Neural cell (in vitro differentiated cells): ENCODE data around the gene IGSF10. TPM values are rescaled to one million over a fixed set of nuclear protein-coding genes. Genes with fewer than 3 reads are reported as not detected.

Experiments used
- H2AFZ ChIP-seq: fragments of 200-600, 300-800 bp; sonication (generic), shearing (Covaris generic); 2 replicates; pipeline ENCODE4 v1.6.0; 2014; ENCODE audit warnings: low read depth, mild to moderate bottlenecking, antibody characterized with exemption, low read length, moderate library complexity
- H3F3A ChIP-seq: fragments of 200-600 bp; shearing (Covaris generic); 2 replicates; pipeline ENCODE4 v1.6.1; 2016; ENCODE audit warnings: mild to moderate bottlenecking, moderate library complexity, mixed read lengths, antibody characterized with exemption, low read length; ENCODE audit not compliant: insufficient read depth, poor library complexity, severe bottlenecking
- H3K27ac ChIP-seq: fragments of 200-600, 300-800 bp; sonication (generic), shearing (Covaris generic); 2 replicates; pipeline ENCODE4 v1.5.1; 2014; ENCODE audit warnings: mild to moderate bottlenecking, low read length, moderate library complexity
- H3K27me3 ChIP-seq: fragments of 300-800, 200-600 bp; sonication (generic), shearing (Covaris generic); 2 replicates; pipeline ENCODE4 v1.6.0; 2014; ENCODE audit warnings: mild to moderate bottlenecking, low read depth, low read length, moderate library complexity; ENCODE audit not compliant: insufficient read depth
- H3K36me3 ChIP-seq: fragments of 300-800, 200-600 bp; sonication (generic), shearing (Covaris generic); 2 replicates; pipeline ENCODE4 v1.5.1; 2014; ENCODE audit warnings: mild to moderate bottlenecking, antibody characterized with exemption, low read length, moderate library complexity; ENCODE audit not compliant: insufficient read depth
- H3K4me2 ChIP-seq: fragments of 300-800, 200-600 bp; sonication (generic), shearing (Covaris generic); 2 replicates; pipeline ENCODE4 v1.6.0; 2014; ENCODE audit warnings: mild to moderate bottlenecking, low read length
- H3K4me3 ChIP-seq: fragments of 300-800, 200-600 bp; sonication (generic), shearing (Covaris generic); 2 replicates; pipeline ENCODE4 v1.5.1; 2014; ENCODE audit warnings: mild to moderate bottlenecking, low read length, moderate library complexity
- H3K79me2 ChIP-seq: fragments of 200-600 bp; shearing (Covaris generic); replicated peaks from 2 replicates; pipeline ENCODE4 v1.6.0; 2014; ENCODE audit warnings: mild to moderate bottlenecking, low read length, moderate library complexity; ENCODE audit not compliant: insufficient read depth
- H3K9ac ChIP-seq: fragments of 300-800, 200-600 bp; sonication (generic), shearing (Covaris generic); 2 replicates; pipeline ENCODE4 v1.6.1; 2016; ENCODE audit warnings: mild to moderate bottlenecking, low read length, mixed read lengths
- H3K9me2 ChIP-seq: fragments of 200-600 bp; shearing (Covaris generic); 2 replicates; pipeline ENCODE4 v1.6.1; 2016; ENCODE audit warnings: mild to moderate bottlenecking, low read length, mixed read lengths; ENCODE audit not compliant: insufficient read depth
- H3K9me3 ChIP-seq: fragments of 200-600, 300-800 bp; sonication (generic), shearing (Covaris generic); 2 replicates; pipeline ENCODE4 v1.6.1; 2016; ENCODE audit warnings: mild to moderate bottlenecking, mixed run types, low read length, moderate library complexity, mixed read lengths
- H4K20me1 ChIP-seq: fragments of 200-600 bp; shearing (Covaris generic); 2 replicates; pipeline ENCODE4 v1.6.1; 2016; ENCODE audit warnings: mild to moderate bottlenecking, mixed run types; ENCODE audit not compliant: insufficient read depth
- CTCF ChIP-seq: fragments of 450-650 bp; IDR thresholded peaks from 2 replicates; pipeline ENCODE4 v1.5.1; 2014; ENCODE audit warnings: antibody characterized with exemption, mild to moderate bottlenecking, moderate library complexity; ENCODE audit not compliant: poor library complexity, severe bottlenecking
- EP300 ChIP-seq: fragments of 450-650 bp; conservative IDR thresholded peaks from 2 replicates; pipeline ENCODE4 v1.6.1; 2014; ENCODE audit warnings: antibody characterized with exemption, mild to moderate bottlenecking, moderate library complexity; ENCODE audit not compliant: poor library complexity, severe bottlenecking
- EZH2 ChIP-seq: fragments of 200-600, 300-800 bp; shearing (Covaris generic), sonication (generic); IDR thresholded peaks from 2 replicates; pipeline ENCODE4 v1.6.1; 2014; ENCODE audit warnings: antibody characterized with exemption, low read length, borderline replicate concordance, mild to moderate bottlenecking; ENCODE audit not compliant: insufficient read depth, poor library complexity, severe bottlenecking
- MXI1 ChIP-seq: fragments of 450-650 bp; conservative IDR thresholded peaks from 2 replicates; pipeline ENCODE4 v1.6.1; 2014; ENCODE audit warnings: antibody characterized with exemption, mild to moderate bottlenecking; ENCODE audit not compliant: poor library complexity, severe bottlenecking
- POLR2AphosphoS5 ChIP-seq: IDR thresholded peaks from 2 replicates; pipeline ENCODE4 v1.6.1; 2012
- RAD21 ChIP-seq: fragments of 450-650 bp; conservative IDR thresholded peaks from 2 replicates; pipeline ENCODE4 v1.6.1; 2014; ENCODE audit warnings: antibody characterized with exemption, mild to moderate bottlenecking, moderate library complexity
- REST ChIP-seq: IDR thresholded peaks from 2 replicates; pipeline ENCODE4 v1.6.1; 2012; ENCODE audit warnings: borderline replicate concordance
- SMC3 ChIP-seq: fragments of 450-650 bp; conservative IDR thresholded peaks from 2 replicates; pipeline ENCODE4 v1.6.1; 2014; ENCODE audit warnings: antibody characterized with exemption, mild to moderate bottlenecking, moderate library complexity; ENCODE audit not compliant: poor library complexity
- TAF1 ChIP-seq: IDR thresholded peaks from 2 replicates; pipeline ENCODE4 v1.6.1; 2012; ENCODE audit warnings: low read depth
- polyA plus RNA-seq: library from polyadenylated mRNA; depleted of rRNA; stranded (reverse); fragments of >200 nt; gene quantifications from 2 replicates; pipeline ENCODE4 v1.2.3, GENCODE V29; 2014

IGSF10 gene
- polyA plus RNA-seq, 1 donor from 2014 or later = not detected

DNA sequence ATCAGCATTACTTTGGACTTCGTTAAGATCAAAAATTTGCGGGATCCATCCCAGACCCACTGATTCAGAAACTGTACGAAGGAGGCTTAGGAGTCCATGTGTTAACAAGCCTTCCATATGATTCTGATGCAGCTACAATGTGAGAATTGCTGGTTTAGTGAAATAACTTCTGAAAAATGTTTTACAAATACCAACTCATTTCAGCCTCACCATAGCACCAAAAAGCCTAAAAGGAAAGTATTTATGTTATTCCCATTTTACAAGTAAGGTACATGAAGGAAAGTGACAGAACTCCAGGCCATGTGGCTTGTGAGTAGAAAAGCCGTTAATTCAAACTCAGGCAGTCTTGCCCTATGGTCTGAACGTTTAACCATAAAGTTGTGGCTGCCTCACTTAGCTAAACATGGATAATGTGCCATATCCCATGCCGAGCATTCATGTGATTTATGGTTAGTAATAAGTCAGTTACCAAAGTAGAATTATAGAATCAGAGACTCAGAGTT, 1.5 kb upstream of the IGSF10 start:
- Histone ChIP-seq H3K9me2 (no peaks in the 10 kb centered on the region), H3K27me3 (peaks cover 8% of the 10 kb centered on the region)
- TF ChIP-seq MXI1 = no peak
- no peak for TF ChIP-seq EP300
- TF ChIP-seq POLR2AphosphoS5 = no peak
- no peak for TF ChIP-seq EZH2

GRCh38 chr3:151460228-151460627, 633 bp downstream of the IGSF10 start:
- Histone ChIP-seq H3F3A (no peaks in the 10 kb centered on the region), H3K9me2 (no peaks in the 10 kb centered on the region), H3K4me3 (no peak overlapping the region), H3K27ac (no peak overlapping the region), H2AFZ (no peak overlapping the region), H4K20me1 (no peaks in the 10 kb centered on the region), H3K9ac (no peak overlapping the region), H3K9me3 (no peaks in the 10 kb centered on the region), H3K36me3 (no peaks in the 10 kb centered on the region), H3K79me2 (no peaks in the 10 kb centered on the region), H3K27me3 (peaks cover 8% of the 10 kb centered on the region), H3K4me2 (no peak overlapping the region)
- TF ChIP-seq SMC3 = no peak

More for the DNA sequence above, 1.5 kb upstream of the IGSF10 start:
- no peak overlapping the region for H3K27ac ChIP-seq
- H3K9ac ChIP-seq = no peak overlapping the region
- no peak overlapping the region for H3K4me2 ChIP-seq
- H3K79me2 ChIP-seq = no peaks in the 10 kb centered on the region
- H3K9me3 ChIP-seq = no peaks in the 10 kb centered on the region
- no peaks in the 10 kb centered on the region for H3F3A ChIP-seq
- H2AFZ ChIP-seq = no peak overlapping the region
- H3K36me3 ChIP-seq = no peaks in the 10 kb centered on the region
- H3K4me3 ChIP-seq = no peak overlapping the region
- no peaks in the 10 kb centered on the region for H4K20me1 ChIP-seq

DNA sequence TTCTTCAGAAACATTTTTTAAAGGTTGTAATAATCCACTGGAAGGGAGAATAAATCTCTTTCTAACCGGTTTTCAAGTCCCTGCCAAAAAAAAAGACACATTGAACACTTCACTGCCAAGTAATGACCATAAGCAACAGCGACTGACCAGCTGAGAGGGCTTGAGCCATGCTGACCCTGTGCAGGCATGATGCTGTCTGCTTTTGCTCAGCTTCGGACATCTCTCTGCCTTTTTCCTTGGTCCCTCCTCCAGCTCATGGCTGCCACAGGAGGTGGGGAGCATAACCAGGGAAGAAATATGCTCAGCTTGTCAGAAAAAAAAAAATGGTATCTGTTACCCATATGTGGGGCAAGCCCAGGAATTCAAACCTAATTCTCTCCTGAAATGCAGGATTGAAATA, 1.5 kb downstream of the IGSF10 start:
- H3K79me2 ChIP-seq = no peaks in the 10 kb centered on the region
- H3K4me3 ChIP-seq = no peak overlapping the region
- no peaks in the 10 kb centered on the region for H3K9me2 ChIP-seq
- H3K9ac ChIP-seq = no peak overlapping the region
- H2AFZ ChIP-seq = no peak overlapping the region
- TF ChIP-seq SMC3 = no peak
- TF ChIP-seq REST = no peak
- TF ChIP-seq MXI1 = no peak
- TF ChIP-seq POLR2AphosphoS5 = no peak
- TF ChIP-seq CTCF = no peak
- TF ChIP-seq TAF1 = no peak
- TF ChIP-seq EP300 = no peak
- TF ChIP-seq EZH2 = no peak
- TF ChIP-seq RAD21 = no peak
- H3K4me2 ChIP-seq = no peak overlapping the region
- H3F3A ChIP-seq = no peaks in the 10 kb centered on the region
- H4K20me1 ChIP-seq = no peaks in the 10 kb centered on the region
- peaks cover 8% of the 10 kb centered on the region for H3K27me3 ChIP-seq
- no peaks in the 10 kb centered on the region for H3K9me3 ChIP-seq
- H3K36me3 ChIP-seq = no peaks in the 10 kb centered on the region
- no peak overlapping the region for H3K27ac ChIP-seq
